ENCODE data around the gene ZNG1C. TPM values are rescaled to one million over a fixed set of nuclear protein-coding genes. Genes with fewer than 3 reads are reported as not detected.
"Not testable (repeated sequence)": the region's sequence is repeated elsewhere in the genome, so short reads cannot be mapped to it uniquely, and the experiment has no call there.

ZNG1C gene
- total RNA-seq, 1 donor from 2014 or later = 19.8 TPM

DNA sequence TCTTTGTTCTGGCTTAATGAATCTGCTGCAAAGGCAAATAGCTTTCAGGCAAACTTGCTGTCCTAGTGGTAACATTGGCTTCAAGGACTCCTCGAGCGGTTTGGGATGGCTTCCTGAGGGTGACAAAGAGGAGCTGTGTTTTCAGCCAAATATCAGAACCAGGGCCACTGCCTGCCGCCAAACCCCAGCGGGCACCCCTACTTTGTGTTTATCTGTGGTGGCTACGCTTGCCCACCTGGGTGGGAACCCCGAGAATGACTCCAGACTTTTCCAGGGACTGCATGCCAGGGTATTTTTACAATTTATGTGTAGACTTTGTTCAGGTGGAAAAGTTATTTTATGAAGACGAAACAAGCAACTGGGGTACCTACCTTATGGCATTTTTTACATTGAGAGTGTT is 96.2 kb downstream of the ZNG1C start:
- H3K4me1 ChIP-seq (ENCODE audit: control insufficient read depth in 3 of 3, insufficient read depth in 3 of 3, low read length in 3 of 3); H3K9ac ChIP-seq (ENCODE audit: low read depth in 1 of 3, low read length in 3 of 3); H3K4me3 ChIP-seq (ENCODE audit: low read length in 3 of 3); H3K27me3 ChIP-seq (ENCODE audit: control insufficient read depth in 3 of 3, insufficient read depth in 3 of 3, low read length in 3 of 3); H3K27ac ChIP-seq (ENCODE audit: low read depth, low read length); H3K36me3 ChIP-seq (ENCODE audit: control insufficient read depth in 3 of 3, insufficient read depth in 3 of 3, low read length in 3 of 3); H3K9me3 ChIP-seq (ENCODE audit: control insufficient read depth in 3 of 3, low read length in 3 of 3): not testable (repeated sequence)

DNA sequence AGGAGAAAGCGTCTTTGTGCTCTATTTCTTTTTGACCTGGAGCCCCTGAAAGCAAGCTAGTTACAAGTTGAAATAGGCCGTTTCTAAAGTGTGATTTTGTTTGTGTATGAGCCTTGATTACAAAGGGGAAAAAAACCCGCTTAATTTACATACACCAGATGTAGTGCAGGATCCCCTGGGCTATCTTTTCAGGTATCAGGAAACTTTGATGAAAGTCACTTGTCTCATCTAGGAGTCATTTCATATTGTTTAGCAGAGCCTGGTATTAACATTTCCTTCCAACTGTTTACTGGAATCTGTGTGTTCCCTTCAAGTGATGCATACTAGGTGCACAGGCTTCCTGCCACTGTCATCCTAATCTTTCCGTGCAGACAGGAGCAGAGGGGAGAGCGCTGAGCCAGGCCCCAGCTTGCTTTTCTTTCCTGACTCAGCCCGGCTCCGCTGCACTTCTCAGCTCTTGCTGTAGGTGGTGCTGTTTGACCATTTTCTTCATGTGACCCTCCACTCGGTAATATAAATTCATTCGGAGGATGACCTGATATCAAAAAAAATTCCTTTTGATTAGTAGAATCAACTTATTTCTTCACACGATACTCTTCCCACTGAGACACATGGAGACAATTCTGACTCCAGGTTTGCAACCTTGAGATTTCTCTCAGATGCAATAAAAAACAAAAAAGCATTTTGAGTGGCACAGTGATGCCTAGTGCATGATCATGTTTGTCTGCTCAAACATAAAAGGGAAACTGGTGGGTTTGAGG is 100.7 kb downstream of the ZNG1C start:
- H3K4me1 ChIP-seq (ENCODE audit: control insufficient read depth in 3 of 3, insufficient read depth in 3 of 3, low read length in 3 of 3); H3K27ac ChIP-seq (ENCODE audit: low read depth, low read length); H3K9me3 ChIP-seq (ENCODE audit: control insufficient read depth in 3 of 3, low read length in 3 of 3); H3K9ac ChIP-seq (ENCODE audit: low read depth in 1 of 3, low read length in 3 of 3); H3K36me3 ChIP-seq (ENCODE audit: control insufficient read depth in 3 of 3, insufficient read depth in 3 of 3, low read length in 3 of 3); H3K4me3 ChIP-seq (ENCODE audit: low read length in 3 of 3); H3K27me3 ChIP-seq (ENCODE audit: control insufficient read depth in 3 of 3, insufficient read depth in 3 of 3, low read length in 3 of 3): not testable (repeated sequence)

DNA sequence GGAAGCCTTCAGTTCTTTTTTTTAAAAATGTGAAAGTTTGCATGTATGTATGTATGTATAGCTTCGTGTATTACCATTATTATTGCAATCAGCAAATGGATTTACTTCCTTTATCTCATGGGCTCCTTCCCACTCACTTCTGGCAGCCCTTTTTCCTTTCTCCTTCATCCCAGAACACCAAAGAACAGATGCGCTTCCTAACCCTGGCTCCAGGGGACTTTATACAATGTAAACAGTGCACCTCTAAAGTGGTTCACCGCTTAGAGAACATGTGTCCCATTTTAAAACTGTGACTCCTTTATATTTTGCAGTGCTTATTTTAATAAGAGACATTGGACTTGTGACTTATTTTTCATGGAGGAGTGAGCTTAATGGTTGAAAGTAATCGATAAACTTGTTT is 101.5 kb downstream of the ZNG1C start:
- not testable (repeated sequence) for H3K9me3 ChIP-seq (ENCODE audit: control insufficient read depth in 3 of 3, low read length in 3 of 3); H3K4me1 ChIP-seq (ENCODE audit: control insufficient read depth in 3 of 3, insufficient read depth in 3 of 3, low read length in 3 of 3); H3K4me3 ChIP-seq (ENCODE audit: low read length in 3 of 3); H3K9ac ChIP-seq (ENCODE audit: low read depth in 1 of 3, low read length in 3 of 3); H3K36me3 ChIP-seq (ENCODE audit: control insufficient read depth in 3 of 3, insufficient read depth in 3 of 3, low read length in 3 of 3); H3K27me3 ChIP-seq (ENCODE audit: control insufficient read depth in 3 of 3, insufficient read depth in 3 of 3, low read length in 3 of 3); H3K27ac ChIP-seq (ENCODE audit: low read depth, low read length)

DNA sequence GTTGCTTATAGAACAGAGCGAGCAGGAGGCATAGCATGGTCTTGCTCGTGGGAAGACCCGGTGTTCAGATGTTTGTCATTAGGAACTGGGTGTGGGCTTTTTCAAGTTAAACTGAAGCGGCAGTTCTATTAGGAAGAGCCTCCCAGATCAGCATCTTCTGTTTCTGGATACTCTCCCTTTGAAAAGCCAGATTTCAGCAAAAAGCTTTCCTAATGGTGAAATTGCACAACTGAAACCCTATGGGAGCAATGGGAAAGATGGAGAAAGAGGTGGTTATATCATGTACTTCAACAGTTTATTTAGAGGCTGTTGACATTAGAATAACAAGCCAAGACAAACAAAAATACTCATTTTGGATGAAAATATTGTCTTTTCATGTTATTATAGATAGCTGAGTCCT is 102.2 kb downstream of the ZNG1C start:
- H3K36me3 ChIP-seq (ENCODE audit: control insufficient read depth in 3 of 3, insufficient read depth in 3 of 3, low read length in 3 of 3); H3K27ac ChIP-seq (ENCODE audit: low read depth, low read length); H3K9me3 ChIP-seq (ENCODE audit: control insufficient read depth in 3 of 3, low read length in 3 of 3); H3K27me3 ChIP-seq (ENCODE audit: control insufficient read depth in 3 of 3, insufficient read depth in 3 of 3, low read length in 3 of 3); H3K4me3 ChIP-seq (ENCODE audit: low read length in 3 of 3); H3K9ac ChIP-seq (ENCODE audit: low read depth in 1 of 3, low read length in 3 of 3); H3K4me1 ChIP-seq (ENCODE audit: control insufficient read depth in 3 of 3, insufficient read depth in 3 of 3, low read length in 3 of 3): not testable (repeated sequence)

Other genes with a start within 250 kb of the ZNG1C start
- gene FOXD4L3, start 60.9 kb downstream of the ZNG1C start, total RNA-seq = not detected
- 69.4 TPM for gene PGM5, start 114.6 kb downstream of the ZNG1C start, total RNA-seq

Measured in skeletal muscle tissue (tissue), 4 donors.